ENCODE measurements around the gene MALAT1. TPM values are rescaled to one million over a fixed set of nuclear protein-coding genes. Genes with fewer than 3 reads are reported as not detected.

The MALAT1 gene
- total and polyA plus RNA-seq, 2 of the 13 experiments (the other 11 are each of a cell fraction or from before 2014, with no cell fraction given): 143 to 1,237 TPM

GRCh38 chr11:65478388-65479183 is 20.3 kb upstream of the MALAT1 start (continued):
- TF ChIP-seq LCORL (IDR thresholded peaks at IDR 0.05) (no peak), LCORL (CRISPR knock-in tag; IDR thresholded peaks at IDR 0.05) (0 out of 2 replicates have a peak, but pooled peaks have one; percentile 33), PREB (CRISPR knock-in tag; IDR thresholded peaks at IDR 0.05) (no peak), ZNF646 (CRISPR knock-in tag; IDR thresholded peaks at IDR 0.05) (no peak), ZNF574 (CRISPR knock-in tag; IDR thresholded peaks at IDR 0.05) (0 out of 2 replicates have a peak, but pooled peaks have one; percentile 6), POLR2AphosphoS2 (IDR thresholded peaks at IDR 0.05; ENCODE audit: low read depth, low read length) (no peak), ISL2 (CRISPR knock-in tag; IDR thresholded peaks at IDR 0.05) (no peak), NFYB (CRISPR knock-in tag; IDR thresholded peaks at IDR 0.05) (no peak), MED13 (CRISPR knock-in tag; IDR thresholded peaks at IDR 0.05) (no peak)
- TF ChIP-seq, protein P1, sequence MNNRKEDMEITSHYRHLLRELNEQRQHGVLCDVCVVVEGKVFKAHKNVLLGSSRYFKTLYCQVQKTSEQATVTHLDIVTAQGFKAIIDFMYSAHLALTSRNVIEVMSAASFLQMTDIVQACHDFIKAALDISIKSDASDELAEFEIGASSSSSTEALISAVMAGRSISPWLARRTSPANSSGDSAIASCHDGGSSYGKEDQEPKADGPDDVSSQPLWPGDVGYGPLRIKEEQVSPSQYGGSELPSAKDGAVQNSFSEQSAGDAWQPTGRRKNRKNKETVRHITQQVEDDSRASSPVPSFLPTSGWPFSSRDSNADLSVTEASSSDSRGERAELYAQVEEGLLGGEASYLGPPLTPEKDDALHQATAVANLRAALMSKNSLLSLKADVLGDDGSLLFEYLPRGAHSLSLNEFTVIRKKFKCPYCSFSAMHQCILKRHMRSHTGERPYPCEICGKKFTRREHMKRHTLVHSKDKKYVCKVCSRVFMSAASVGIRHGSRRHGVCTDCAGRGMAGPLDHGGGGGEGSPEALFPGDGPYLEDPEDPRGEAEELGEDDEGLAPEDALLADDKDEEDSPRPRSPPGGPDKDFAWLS (CRISPR knock-in tag; IDR thresholded peaks at IDR 0.05; ENCODE audit: borderline replicate concordance): no peak
- TF ChIP-seq, protein P2, sequence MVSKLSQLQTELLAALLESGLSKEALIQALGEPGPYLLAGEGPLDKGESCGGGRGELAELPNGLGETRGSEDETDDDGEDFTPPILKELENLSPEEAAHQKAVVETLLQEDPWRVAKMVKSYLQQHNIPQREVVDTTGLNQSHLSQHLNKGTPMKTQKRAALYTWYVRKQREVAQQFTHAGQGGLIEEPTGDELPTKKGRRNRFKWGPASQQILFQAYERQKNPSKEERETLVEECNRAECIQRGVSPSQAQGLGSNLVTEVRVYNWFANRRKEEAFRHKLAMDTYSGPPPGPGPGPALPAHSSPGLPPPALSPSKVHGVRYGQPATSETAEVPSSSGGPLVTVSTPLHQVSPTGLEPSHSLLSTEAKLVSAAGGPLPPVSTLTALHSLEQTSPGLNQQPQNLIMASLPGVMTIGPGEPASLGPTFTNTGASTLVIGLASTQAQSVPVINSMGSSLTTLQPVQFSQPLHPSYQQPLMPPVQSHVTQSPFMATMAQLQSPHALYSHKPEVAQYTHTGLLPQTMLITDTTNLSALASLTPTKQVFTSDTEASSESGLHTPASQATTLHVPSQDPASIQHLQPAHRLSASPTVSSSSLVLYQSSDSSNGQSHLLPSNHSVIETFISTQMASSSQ (IDR thresholded peaks at IDR 0.05; ENCODE audit: low read depth): no peak
- TF ChIP-seq, protein P2 (CRISPR knock-in tag; IDR thresholded peaks at IDR 0.05; ENCODE audit: borderline replicate concordance): no peak

Measured in HepG2 (cell line).